Mesendoderm (in vitro differentiated cells): ENCODE measurements around the gene LMBR1.
A peak's percentile ranks its signal among the peaks of the same experiment; 100 is the strongest.
"Not testable (repeated sequence)": the region's sequence is repeated elsewhere in the genome, so short reads cannot be mapped to it uniquely, and the experiment has no call there.

Experiments used
- DNase-seq: peaks from one replicate; pipeline ENCODE4 v3.0.0; 2013
- H2AK5ac ChIP-seq: 2 replicates; pipeline ENCODE4 v1.6.1; 2013; ENCODE audit warnings: low read length, inconsistent platforms
- H2BK120ac ChIP-seq: 2 replicates; pipeline ENCODE4 v1.6.1; 2013; ENCODE audit warnings: low read depth, mild to moderate bottlenecking, low read length, moderate library complexity, mixed read lengths
- H2BK15ac ChIP-seq: replicated peaks from 2 replicates; pipeline ENCODE4 v1.6.1; 2013; ENCODE audit warnings: low read depth, mild to moderate bottlenecking, moderate library complexity
- H2BK5ac ChIP-seq: 2 replicates; pipeline ENCODE4 v1.6.1; 2013; ENCODE audit warnings: low read length, inconsistent platforms
- H3K18ac ChIP-seq: 2 replicates; pipeline ENCODE4 v1.6.1; 2013; ENCODE audit warnings: mild to moderate bottlenecking, low read length, mixed read lengths
- H3K23ac ChIP-seq: one replicate; pipeline ENCODE4 v1.6.1; 2013; ENCODE audit warnings: low read length
- H3K27ac ChIP-seq: 2 replicates; pipeline ENCODE4 v1.5.1; 2013; ENCODE audit warnings: low read depth, mild to moderate bottlenecking, inconsistent platforms, low read length, moderate library complexity
- H3K27me3 ChIP-seq: 2 replicates; pipeline ENCODE4 v1.6.1; 2013; ENCODE audit warnings: low read length, control low read depth, mild to moderate bottlenecking, inconsistent platforms; ENCODE audit not compliant: insufficient read depth, poor library complexity
- H3K36me3 ChIP-seq: 2 replicates; pipeline ENCODE4 v1.6.1; 2013; ENCODE audit warnings: low read length, inconsistent platforms; ENCODE audit not compliant: control insufficient read depth, insufficient read depth
- H3K4ac ChIP-seq: one replicate; pipeline ENCODE4 v1.6.1; 2013; ENCODE audit warnings: low read depth, mild to moderate bottlenecking, low read length, moderate library complexity
- H3K4me1 ChIP-seq: 2 replicates; pipeline ENCODE4 v1.6.1; 2013; ENCODE audit warnings: low read depth, low read length, inconsistent platforms; ENCODE audit not compliant: control insufficient read depth
- H3K4me2 ChIP-seq: 2 replicates; pipeline ENCODE4 v1.6.1; 2013; ENCODE audit warnings: low read length
- H3K4me3 ChIP-seq: 2 replicates; pipeline ENCODE4 v1.5.1; 2013; ENCODE audit warnings: mild to moderate bottlenecking, low read length
- H3K56ac ChIP-seq: one replicate; pipeline ENCODE4 v1.6.1; 2013; ENCODE audit warnings: low read length
- H3K79me1 ChIP-seq: 2 replicates; pipeline ENCODE4 v1.6.1; 2013; ENCODE audit warnings: low read length, inconsistent platforms
- H3K79me2 ChIP-seq: 2 replicates; pipeline ENCODE4 v1.6.1; 2013; ENCODE audit warnings: mild to moderate bottlenecking, low read length; ENCODE audit not compliant: control insufficient read depth, insufficient read depth
- H3K9ac ChIP-seq: 2 replicates; pipeline ENCODE4 v1.6.1; 2013; ENCODE audit warnings: low read length, inconsistent platforms
- H4K5ac ChIP-seq: one replicate; pipeline ENCODE4 v1.6.1; 2013; ENCODE audit warnings: low read length
- H4K8ac ChIP-seq: one replicate; pipeline ENCODE4 v1.6.1; 2013; ENCODE audit warnings: low read depth, mild to moderate bottlenecking, control low read depth, low read length, moderate library complexity
- WGBS: extraction: QIAGEN DNeasy Blood & Tissue Kit; methylation state at CpG from one replicate; pipeline ENCODE4 v1.1.7; 2013; ENCODE audit warnings: low lambda C conversion rate, missing lambda C conversion rate; ENCODE audit not compliant: insufficient coverage; ENCODE audit errors: extremely low coverage; 5-methylcytosine and 5-hydroxymethylcytosine counted together

LMBR1 gene

DNA sequence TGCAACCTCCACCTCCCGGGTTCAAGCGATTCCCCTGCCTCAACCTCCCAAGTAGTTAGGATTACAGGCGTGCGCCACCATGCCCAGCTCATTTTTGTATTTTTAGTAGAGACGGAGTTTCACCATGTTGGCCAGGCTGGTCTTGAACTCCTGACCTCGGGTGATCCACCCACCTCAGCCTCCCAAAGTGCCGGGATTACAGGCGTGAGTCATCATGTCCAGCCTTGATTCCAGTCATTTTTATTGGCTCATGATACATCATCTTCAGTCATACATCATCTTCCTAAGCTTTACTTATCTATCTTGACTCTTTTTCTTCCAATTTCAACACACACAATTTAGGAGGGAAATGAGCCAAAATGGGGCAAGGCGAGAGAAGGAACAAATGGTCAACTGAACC is 7.1 kb upstream of the LMBR1 start:
- not testable (repeated sequence) for H3K56ac ChIP-seq, H2BK120ac ChIP-seq, H3K4me3 ChIP-seq, DNase-seq, H2BK5ac ChIP-seq, H2BK15ac ChIP-seq, H3K79me2 ChIP-seq, H3K4ac ChIP-seq, H4K5ac ChIP-seq, H4K8ac ChIP-seq, H3K27me3 ChIP-seq, H3K36me3 ChIP-seq, H3K23ac ChIP-seq, H3K27ac ChIP-seq, H3K18ac ChIP-seq, H3K9ac ChIP-seq, H2AK5ac ChIP-seq, H3K4me1 ChIP-seq, H3K79me1 ChIP-seq, H3K4me2 ChIP-seq
- WGBS, result no CpG with 5 or more reads among the region's 9 CpGs

DNA sequence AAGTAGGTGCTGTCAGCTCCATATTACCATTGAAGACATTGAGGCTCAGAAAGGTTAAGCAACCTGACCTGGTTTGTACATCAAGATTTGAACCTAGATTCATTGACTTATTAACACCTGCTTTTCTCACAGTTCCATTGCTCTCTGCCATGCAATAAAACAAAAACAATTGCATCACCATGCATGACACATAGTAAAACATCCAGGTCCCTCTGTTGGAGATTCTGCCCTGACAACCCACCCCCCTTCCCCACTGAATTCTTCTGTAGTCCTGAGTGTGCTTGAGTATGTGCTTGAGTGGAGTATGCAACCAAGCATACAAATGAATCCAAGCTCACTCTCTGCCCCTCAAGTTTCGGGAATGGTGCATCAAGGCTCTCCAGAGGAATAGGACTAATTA is 6.0 kb upstream of the LMBR1 start:
- no peak for DNase-seq
- no peaks in the 10 kb centered on the region for H3K36me3 ChIP-seq
- H4K8ac ChIP-seq, result no peak overlapping the region
- WGBS, result no CpG with 5 or more reads among the region's 1 CpG
- no peaks in the 10 kb centered on the region for H3K79me2 ChIP-seq
- H3K4me3 ChIP-seq, result no peak overlapping the region
- no peak overlapping the region for H3K23ac ChIP-seq
- no peak overlapping the region for H3K18ac ChIP-seq
- no peak overlapping the region for H3K9ac ChIP-seq
- no peak overlapping the region for H2BK5ac ChIP-seq
- H3K27ac ChIP-seq, result no peak overlapping the region
- no peak overlapping the region for H4K5ac ChIP-seq
- no peaks in the 10 kb centered on the region for H3K4me1 ChIP-seq
- H3K4me2 ChIP-seq, result no peak overlapping the region
- no peaks in the 10 kb centered on the region for H3K79me1 ChIP-seq
- H3K56ac ChIP-seq, result no peak overlapping the region
- no peak overlapping the region for H2BK120ac ChIP-seq
- H2AK5ac ChIP-seq, result no peak overlapping the region
- H3K4ac ChIP-seq, result no peak overlapping the region
- no peak overlapping the region for H2BK15ac ChIP-seq
- no peaks in the 10 kb centered on the region for H3K27me3 ChIP-seq

DNA sequence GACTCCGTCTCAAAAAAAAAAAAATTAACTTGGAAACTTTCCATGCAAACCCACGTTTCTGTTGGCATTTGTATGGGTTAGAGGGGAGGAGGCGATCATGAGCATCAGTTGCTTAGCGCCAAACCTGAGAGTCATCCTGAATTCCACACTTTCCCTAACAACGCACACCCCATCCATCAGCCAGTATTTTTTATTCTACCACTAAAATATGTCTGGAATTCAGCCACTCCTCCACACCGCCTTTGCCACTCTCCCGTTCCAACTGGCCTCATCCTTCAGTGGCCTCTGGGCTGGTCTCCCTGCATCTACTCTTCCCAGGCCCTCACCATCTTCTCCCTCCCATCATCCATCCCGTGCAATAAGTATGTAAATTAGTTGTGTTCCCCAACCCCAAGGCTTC is 4.7 kb upstream of the LMBR1 start:
- WGBS, result no CpG with 5 or more reads among the region's 8 CpGs
- no peak overlapping the region for H3K4ac ChIP-seq
- DNase-seq, result peak; percentile 25

DNA sequence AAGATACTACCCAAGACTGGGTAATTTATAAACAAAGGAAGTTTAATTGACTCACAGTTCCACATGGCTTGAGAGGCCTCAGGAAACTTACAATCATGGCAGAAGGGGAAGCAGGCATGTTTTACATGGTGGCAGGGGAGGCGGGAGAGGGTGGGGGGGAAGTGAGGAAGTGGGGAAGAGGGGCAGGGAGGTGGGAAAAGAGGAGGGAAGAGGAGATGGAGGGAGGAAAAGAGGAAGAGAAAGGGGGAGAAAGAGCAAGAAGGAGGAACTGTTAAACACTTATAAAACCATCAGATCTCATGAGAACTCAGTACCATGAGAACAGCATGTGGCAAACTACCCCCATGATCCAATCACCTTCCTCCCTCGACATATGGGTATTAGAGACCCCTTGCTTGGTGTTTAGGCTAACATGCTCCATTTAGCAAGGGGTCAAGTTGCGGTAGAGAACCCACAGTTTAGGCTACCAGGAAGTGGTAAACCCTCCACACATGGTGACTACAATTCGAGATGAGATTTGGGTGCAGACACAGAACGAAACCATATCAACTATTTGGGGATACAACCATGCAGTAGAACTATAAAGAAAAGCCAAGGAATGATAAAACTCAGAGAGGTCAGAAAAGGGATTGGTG is 3.5 kb upstream of the LMBR1 start:
- DNase-seq, result no peak
- H2BK15ac ChIP-seq, result no peak overlapping the region
- no CpG with 5 or more reads among the region's 5 CpGs for WGBS
- no peak overlapping the region for H3K56ac ChIP-seq
- no peak overlapping the region for H3K18ac ChIP-seq
- no peak overlapping the region for H3K9ac ChIP-seq
- no peaks in the 10 kb centered on the region for H3K79me1 ChIP-seq
- no peak overlapping the region for H3K4ac ChIP-seq
- H4K8ac ChIP-seq, result no peak overlapping the region
- no peak overlapping the region for H3K27ac ChIP-seq
- no peak overlapping the region for H2BK5ac ChIP-seq
- H3K4me1 ChIP-seq, result no peaks in the 10 kb centered on the region
- H4K5ac ChIP-seq, result no peak overlapping the region
- H3K36me3 ChIP-seq, result no peaks in the 10 kb centered on the region
- no peak overlapping the region for H3K4me2 ChIP-seq
- no peaks in the 10 kb centered on the region for H3K27me3 ChIP-seq
- peaks cover 4% of the 10 kb centered on the region for H3K79me2 ChIP-seq
- H2AK5ac ChIP-seq, result no peak overlapping the region
- H2BK120ac ChIP-seq, result no peak overlapping the region
- H3K23ac ChIP-seq, result no peak overlapping the region
- no peak overlapping the region for H3K4me3 ChIP-seq

More for the DNA sequence above, 4.7 kb upstream of the LMBR1 start:
- H3K27me3 ChIP-seq, result no peaks in the 10 kb centered on the region
- H3K36me3 ChIP-seq, result no peaks in the 10 kb centered on the region
- H3K9ac ChIP-seq, result no peak overlapping the region
- H3K4me1 ChIP-seq, result no peaks in the 10 kb centered on the region
- no peak overlapping the region for H3K56ac ChIP-seq
- H3K23ac ChIP-seq, result no peak overlapping the region
- no peak overlapping the region for H4K8ac ChIP-seq
- no peaks in the 10 kb centered on the region for H3K79me2 ChIP-seq
- H2BK120ac ChIP-seq, result no peak overlapping the region
- H3K4me3 ChIP-seq, result no peak overlapping the region
- H2BK5ac ChIP-seq, result no peak overlapping the region
- no peak overlapping the region for H3K18ac ChIP-seq
- H4K5ac ChIP-seq, result no peak overlapping the region
- no peaks in the 10 kb centered on the region for H3K79me1 ChIP-seq
- H2BK15ac ChIP-seq, result no peak overlapping the region
- no peak overlapping the region for H2AK5ac ChIP-seq
- no peak overlapping the region for H3K27ac ChIP-seq
- no peak overlapping the region for H3K4me2 ChIP-seq

DNA sequence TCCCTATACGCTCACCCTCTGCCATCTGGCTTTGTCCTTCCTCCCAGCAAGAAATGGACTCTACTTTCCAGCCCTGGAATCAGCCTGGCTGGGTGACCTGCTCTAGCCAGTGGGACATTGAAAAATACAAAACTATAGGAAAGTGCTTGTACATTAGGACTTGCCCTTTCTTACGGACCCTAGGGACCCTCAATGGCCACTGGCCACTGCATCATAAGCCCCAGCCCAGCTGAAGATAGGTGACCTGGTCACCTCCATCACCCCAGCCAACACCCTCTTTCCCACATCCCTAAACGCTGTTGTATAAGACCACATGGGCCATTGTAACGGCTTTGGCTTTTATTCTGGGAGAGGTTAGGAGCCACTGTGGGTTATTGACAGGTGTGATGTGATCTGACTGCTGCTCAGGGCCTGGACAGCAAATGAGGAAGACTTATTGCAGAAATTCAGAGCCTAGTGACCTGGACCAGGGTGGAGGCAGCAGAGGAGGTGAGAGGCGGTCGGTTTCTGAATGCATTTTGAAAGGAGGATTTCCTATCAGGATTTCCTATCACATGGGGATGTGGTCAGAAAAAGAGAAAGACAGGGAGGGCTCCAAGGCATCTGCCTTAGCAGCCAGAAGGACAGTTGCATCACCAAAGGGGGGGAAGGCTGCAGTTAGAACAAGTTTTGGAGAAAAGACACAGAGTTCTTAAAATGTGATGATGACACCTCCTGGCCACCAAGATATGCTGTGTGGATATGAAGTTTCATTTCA is 2.2 kb upstream of the LMBR1 start:
- Histone ChIP-seq H3K4ac (no peak overlapping the region), H3K4me2 (no peak overlapping the region), H2AK5ac (no peak overlapping the region), H3K56ac (peak overlapping the region; percentile 15), H3K23ac (no peak overlapping the region), H3K4me1 (no peaks in the 10 kb centered on the region), H4K5ac (no peak overlapping the region), H3K4me3 (no peak overlapping the region), H4K8ac (no peak overlapping the region), H3K9ac (no peak overlapping the region), H3K36me3 (no peaks in the 10 kb centered on the region), H3K79me2 (peaks cover 11% of the 10 kb centered on the region), H2BK120ac (no peak overlapping the region), H2BK15ac (no peak overlapping the region), H3K18ac (no peak overlapping the region), H2BK5ac (no peak overlapping the region), H3K27me3 (no peaks in the 10 kb centered on the region), H3K79me1 (no peaks in the 10 kb centered on the region), H3K27ac (no peak overlapping the region)
- no peak for DNase-seq
- no CpG with 5 or more reads among the region's 6 CpGs for WGBS
